Upper lobe of right lung (tissue), 1 donor: ENCODE results near the gene MAP1A. TPM values are rescaled to one million over a fixed set of nuclear protein-coding genes. Genes with fewer than 3 reads are reported as not detected.
"Not testable (repeated sequence)": the region's sequence is repeated elsewhere in the genome, so short reads cannot be mapped to it uniquely, and the experiment has no call there.

Experiments
- ATAC-seq: fragments of 200-7000 bp; cut with Tn5 transposase; one replicate; pipeline ENCODE4 v1.9.1; 2020; ENCODE audit warnings: mild to moderate bottlenecking, moderate library complexity
- DNase-seq: peaks from one replicate; pipeline ENCODE4 v3.0.0-alpha.2; 2020
- H3K27ac ChIP-seq: fragments of 200-600 bp; one replicate; pipeline ENCODE4 v1.8.0; 2022
- H3K27me3 ChIP-seq: fragments of 200-600 bp; one replicate; pipeline ENCODE4 v1.8.0; 2022; ENCODE audit warnings: mild to moderate bottlenecking
- H3K36me3 ChIP-seq: fragments of 200-600 bp; one replicate; pipeline ENCODE4 v1.8.0; 2022
- H3K4me1 ChIP-seq: fragments of 200-600 bp; one replicate; pipeline ENCODE4 v1.8.0; 2022
- H3K4me3 ChIP-seq: fragments of 200-600 bp; one replicate; pipeline ENCODE4 v1.8.0; 2022; ENCODE audit warnings: mild to moderate bottlenecking
- H3K9me3 ChIP-seq: fragments of 200-600 bp; one replicate; pipeline ENCODE4 v1.8.0; 2022
- CTCF ChIP-seq: fragments of 200-600 bp; IDR thresholded peaks from one replicate; pipeline ENCODE4 v1.8.0; 2022; ENCODE audit warnings: antibody characterized with exemption
- intact Hi-C: fragments of 100-400 bp; cut with DNase I; formaldehyde crosslinking; loops from one replicate; pipeline ENCODE4 v1.11.0; 2022
- total RNA-seq: library from RNA; stranded (reverse); fragmentation: NEBNext Ultra II Directional; extraction: Animal tissue kit (Norgen Biotek cat#: 25700); gene quantifications from one replicate; pipeline ENCODE4 v1.2.1, GENCODE V29; 2021
- donor health status: DM: no; HTN: yes; CAD: no; lungs with severe emphysema.

The MAP1A gene
- total RNA-seq, 1 donor from 2014 or later: 2.3 TPM

GRCh38 chr15:43550527-43551363 is 33.3 kb downstream of the MAP1A start:
- Histone ChIP-seq H3K36me3 (no peaks in the 10 kb centered on the region), H3K4me1 (no peaks in the 10 kb centered on the region), H3K27me3 (no peaks in the 10 kb centered on the region), H3K9me3 (no peaks in the 10 kb centered on the region), H3K4me3 (no peak overlapping the region), H3K27ac (no peak overlapping the region)
- intact Hi-C loops: no loop called here
- no peak for ATAC-seq
- DNase-seq: no peak
- no peak for TF ChIP-seq CTCF

- DNase-seq (no peak), ATAC-seq (no peak)
- Histone ChIP-seq H3K27ac (no peak overlapping the region), H3K36me3 (no peaks in the 10 kb centered on the region), H3K4me3 (no peak overlapping the region), H3K27me3 (no peaks in the 10 kb centered on the region), H3K4me1 (no peaks in the 10 kb centered on the region), H3K9me3 (no peaks in the 10 kb centered on the region)
- no peak for TF ChIP-seq CTCF
- intact Hi-C loops: no loop called here
These were observed 34.8 kb downstream of the MAP1A start for GRCh38 chr15:43552256-43552655.

GRCh38 chr15:43552986-43553385 is 35.6 kb downstream of the MAP1A start:
- no peak overlapping the region for H3K4me3 ChIP-seq
- no peak for DNase-seq
- H3K36me3 ChIP-seq: no peaks in the 10 kb centered on the region
- ATAC-seq: no peak
- H3K4me1 ChIP-seq: no peaks in the 10 kb centered on the region
- no peaks in the 10 kb centered on the region for H3K27me3 ChIP-seq
- no peaks in the 10 kb centered on the region for H3K9me3 ChIP-seq
- no peak for TF ChIP-seq CTCF
- H3K27ac ChIP-seq: no peak overlapping the region
- intact Hi-C loops: no loop called here

- DNase-seq, H3K36me3 ChIP-seq, H3K4me3 ChIP-seq, H3K4me1 ChIP-seq, H3K27me3 ChIP-seq, H3K27ac ChIP-seq, intact Hi-C loops, ATAC-seq, H3K9me3 ChIP-seq: not testable (repeated sequence)
These were observed 45.3 kb downstream of the MAP1A start for GRCh38 chr15:43562753-43563152.

GRCh38 chr15:43563793-43564192 is 46.4 kb downstream of the MAP1A start:
- H3K4me3 ChIP-seq, H3K27me3 ChIP-seq, H3K27ac ChIP-seq, ATAC-seq, intact Hi-C loops, DNase-seq, H3K4me1 ChIP-seq, H3K36me3 ChIP-seq, H3K9me3 ChIP-seq: not testable (repeated sequence)

- H3K4me1 ChIP-seq, intact Hi-C loops, H3K9me3 ChIP-seq, H3K4me3 ChIP-seq, H3K27me3 ChIP-seq, H3K36me3 ChIP-seq, DNase-seq, H3K27ac ChIP-seq, ATAC-seq: not testable (repeated sequence)
These were observed 49.2 kb downstream of the MAP1A start for GRCh38 chr15:43566615-43567014.

GRCh38 chr15:43574607-43575006 is 57.2 kb downstream of the MAP1A start:
- DNase-seq, H3K36me3 ChIP-seq, ATAC-seq, H3K27me3 ChIP-seq, H3K4me1 ChIP-seq, H3K9me3 ChIP-seq, H3K4me3 ChIP-seq, H3K27ac ChIP-seq, intact Hi-C loops: not testable (repeated sequence)

Other genes with a start within 250 kb of the MAP1A start
- gene TGM7, start 215.4 kb upstream of the MAP1A start, total RNA-seq: not detected
- 8.1 TPM for gene LCMT2, start 187.0 kb upstream of the MAP1A start, total RNA-seq
- 18.3 TPM for gene ZSCAN29, start 146.6 kb upstream of the MAP1A start, total RNA-seq
- 21.3 TPM for gene TUBGCP4, start 146.5 kb upstream of the MAP1A start, total RNA-seq
- gene TP53BP1, start 24.5 kb upstream of the MAP1A start, total RNA-seq: 27.6 TPM
- gene PPIP5K1, start 72.6 kb downstream of the MAP1A start, total RNA-seq: 27.3 TPM
- gene CKMT1B, start 76.4 kb downstream of the MAP1A start, total RNA-seq: 0.84 TPM
- not detected for gene STRC, start 101.2 kb downstream of the MAP1A start, total RNA-seq
- 3.3 TPM for gene CATSPER2, start 131.2 kb downstream of the MAP1A start, total RNA-seq
- gene CKMT1A, start 176.3 kb downstream of the MAP1A start, total RNA-seq: 1.9 TPM
- 382 TPM for gene PDIA3, start 228.8 kb downstream of the MAP1A start, total RNA-seq